Endothelial cell of umbilical vein (primary cell): Measurements from ENCODE around the gene MAPK4. TPM values are rescaled to one million over a fixed set of nuclear protein-coding genes. Genes with fewer than 3 reads are reported as not detected.

Experiments used
- BruUV-seq: library from RNA; stranded (reverse); fragments of 400-500 nt; replicated peaks from 2 replicates; lab custom pipeline; 2021; lab: Mats Ljungman, UMichigan
- CTCF ChIA-PET: fragments of 300-600, 350-600 bp; sonication (Branson Sonifier 250); formaldehyde crosslinking; loops from one replicate; lab custom pipeline; 2021; ENCODE audit warnings: antibody characterized with exemption, inconsistent platforms; lab: Charles Lee
- POLR2A ChIA-PET: fragments of 300-600, 350-600 bp; sonication (Branson Sonifier 250); formaldehyde crosslinking; loops from one replicate; lab custom pipeline; 2021; ENCODE audit warnings: antibody characterized with exemption, inconsistent platforms; lab: Charles Lee
- DNase-seq: peaks from one replicate; pipeline ENCODE4 v3.0.0-alpha.2; 2011; ENCODE audit warnings: low read depth, low spot score
- FAIRE-seq: peaks from 2 replicates; lab custom pipeline; 2011; peaks lifted over from hg19 to GRCh38; lab: Jason Lieb, UNC
- H2AFZ ChIP-seq: 2 replicates; pipeline ENCODE4 v1.6.0; 2012; ENCODE audit warnings: low read depth, low read length, control low read depth, inconsistent platforms
- H3K27ac ChIP-seq: 2 replicates; pipeline ENCODE4 v1.5.1; 2011; ENCODE audit warnings: low read depth, mild to moderate bottlenecking, control low read depth, low read length, moderate library complexity; ENCODE audit not compliant: insufficient read depth
- H3K27me3 ChIP-seq, 2 experiments: 2 replicates each; pipeline versions ENCODE4 v1.6.0 to v1.6.1; 2011; ENCODE audit warnings: low read length in 2 of 2, mixed read lengths in 1 of 2; ENCODE audit not compliant: control insufficient read depth in 2 of 2, insufficient read depth in 2 of 2
- H3K36me3 ChIP-seq, 2 experiments: 2 replicates in 1 of 2; 3 replicates in 1 of 2; pipeline ENCODE4 v1.5.1; 2011; ENCODE audit warnings: low read length in 2 of 2, mild to moderate bottlenecking in 1 of 2, moderate library complexity in 1 of 2; ENCODE audit not compliant: control insufficient read depth in 2 of 2, insufficient read depth in 2 of 2; ENCODE audit errors: extremely low read depth in 1 of 2
- H3K4me1 ChIP-seq: 3 replicates; pipeline ENCODE4 v1.5.1; 2011; ENCODE audit warnings: mild to moderate bottlenecking, low read length; ENCODE audit not compliant: control insufficient read depth, insufficient read depth; ENCODE audit errors: extremely low read depth
- H3K4me2 ChIP-seq: 2 replicates; pipeline ENCODE4 v1.6.1; 2011; ENCODE audit warnings: low read length, control low read depth, mixed read lengths; ENCODE audit not compliant: insufficient read depth
- H3K4me3 ChIP-seq, 3 experiments: fragments of 200-600 bp in 1 of 3; sonication (generic), shearing (Covaris generic) in 1 of 3; replicated peaks in 1 of 3; 2 replicates each; pipeline ENCODE4 v1.5.1; 2011 to 2016; ENCODE audit warnings: control low read depth in 3 of 3, low read length in 3 of 3, mild to moderate bottlenecking in 2 of 3, inconsistent platforms in 1 of 3, low read depth in 1 of 3, moderate library complexity in 1 of 3; ENCODE audit not compliant: insufficient read depth in 1 of 3
- H3K79me2 ChIP-seq: 2 replicates; pipeline ENCODE4 v1.6.0; 2012; ENCODE audit warnings: low read length, inconsistent platforms; ENCODE audit not compliant: control insufficient read depth, insufficient read depth
- H3K9ac ChIP-seq: replicated peaks from 2 replicates; pipeline ENCODE3; 2011; ENCODE audit warnings: low read length, control low read depth; ENCODE audit not compliant: insufficient read depth; ENCODE audit errors: extremely low read depth
- H3K9me1 ChIP-seq: replicated peaks from 3 replicates; pipeline ENCODE4 v1.6.0; 2011; ENCODE audit warnings: mild to moderate bottlenecking, low read length; ENCODE audit not compliant: control insufficient read depth, insufficient read depth; ENCODE audit errors: extremely low read depth
- H3K9me3 ChIP-seq: replicated peaks from 2 replicates; pipeline ENCODE4 v1.5.1; 2012; ENCODE audit warnings: low read length, inconsistent platforms; ENCODE audit not compliant: control insufficient read depth, insufficient read depth
- H4K20me1 ChIP-seq: replicated peaks from 2 replicates; pipeline ENCODE3; 2011; ENCODE audit warnings: mild to moderate bottlenecking, low read length; ENCODE audit not compliant: control insufficient read depth, insufficient read depth; ENCODE audit errors: extremely low read depth
- CTCF ChIP-seq, 2 donors: IDR thresholded peaks; 1 replicate in 1 of 2; 2 replicates in 1 of 2; pipeline ENCODE4 v1.5.1; 2011; ENCODE audit warnings: low read length in 2 of 2, mild to moderate bottlenecking in 2 of 2, moderate library complexity in 2 of 2, control low read depth in 1 of 2, inconsistent platforms in 1 of 2, low read depth in 1 of 2; ENCODE audit not compliant: insufficient read depth in 1 of 2; ENCODE audit errors: extremely low read depth in 1 of 2
- EZH2 ChIP-seq: IDR thresholded peaks from 2 replicates; pipeline ENCODE4 v1.6.1; 2012; ENCODE audit warnings: borderline replicate concordance, low read depth, mild to moderate bottlenecking, moderate library complexity, low read length, inconsistent platforms; ENCODE audit not compliant: severe bottlenecking
- FOS ChIP-seq: IDR thresholded peaks from 2 replicates; pipeline ENCODE4 v1.6.1; 2011; ENCODE audit warnings: mild to moderate bottlenecking, low read length, moderate library complexity, borderline replicate concordance; ENCODE audit not compliant: insufficient read depth
- GATA2 ChIP-seq: IDR thresholded peaks from 2 replicates; pipeline ENCODE4 v1.7.0; 2011; ENCODE audit warnings: low read depth, mild to moderate bottlenecking, moderate library complexity, mixed read lengths, low read length; ENCODE audit not compliant: insufficient read length, insufficient read depth
- JUN ChIP-seq: IDR thresholded peaks from 2 replicates; pipeline ENCODE4 v1.6.1; 2011; ENCODE audit warnings: borderline replicate concordance, low read depth; ENCODE audit not compliant: insufficient read length, insufficient read depth
- MAX ChIP-seq: IDR thresholded peaks from 2 replicates; pipeline ENCODE4 v1.6.1; 2011; ENCODE audit not compliant: insufficient read depth, insufficient read length
- MYC ChIP-seq: IDR thresholded peaks from one replicate; pipeline ENCODE4 v1.6.1; 2011; ENCODE audit warnings: mild to moderate bottlenecking, low read depth, low read length
- POLR2A ChIP-seq: IDR thresholded peaks from 2 replicates; pipeline ENCODE4 v1.6.1; 2012; ENCODE audit warnings: low read depth, mild to moderate bottlenecking, control low read depth, low read length
- POLR2AphosphoS5 ChIP-seq: IDR thresholded peaks from 2 replicates; pipeline ENCODE4 v1.6.1; 2012; ENCODE audit warnings: low read depth, mild to moderate bottlenecking, control low read depth, low read length, moderate library complexity; ENCODE audit not compliant: insufficient read depth
- dilution Hi-C: fragments of 300-500 bp; cut with MboI; formaldehyde crosslinking; loops from one replicate; pipeline ENCODE4 v1.15.0; 2019; ENCODE audit warnings: low sequenced_read_pairs; ENCODE audit not compliant: extremely low pct_ligation_motif_present
- intact Hi-C: fragments of 100-400 bp; cut with micrococcal nuclease; formaldehyde crosslinking; loops from one replicate; pipeline ENCODE4 v1.10.0; 2022
- polyA plus RNA-seq, 4 experiments: library from polyadenylated mRNA; depleted of rRNA in 3 of 4; stranded (reverse) in 3 of 4; unstranded in 1 of 4; fragments of >200 nt; gene quantifications; 2 replicates each; pipeline versions ENCODE4 v1.2.1 to v1.2.3, GENCODE V29; 2011 to 2012; ENCODE audit warnings: missing spikeins in 1 of 4
- total RNA-seq: library from RNA; stranded (reverse); gene quantifications from 2 replicates; pipeline ENCODE4 v1.2.3, GENCODE V29; 2021

Gene MAPK4
- total and polyA plus RNA-seq, 2 donors (not counting 3 experiments of a cell fraction or from before 2014, with no cell fraction given): not detected

DNA sequence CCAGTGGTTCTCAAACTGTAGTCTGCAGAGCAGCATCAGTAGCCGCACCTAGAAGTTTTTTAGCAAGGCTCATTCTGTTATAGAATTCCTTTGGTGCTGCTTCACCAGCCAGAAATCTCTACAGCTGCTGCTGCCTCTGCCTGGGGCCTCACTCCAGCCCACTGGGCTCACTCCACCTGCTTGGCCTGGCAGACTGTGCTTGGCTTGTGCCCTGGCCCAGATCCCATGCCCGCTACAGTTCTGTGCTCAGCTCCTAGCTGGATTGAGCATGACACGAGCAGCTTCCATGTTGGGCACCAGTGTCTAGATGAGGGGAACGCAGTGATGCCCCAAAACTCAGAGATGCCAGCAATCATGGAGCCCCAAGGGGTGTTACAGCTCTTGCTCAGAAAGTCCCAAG lies 22.6 kb downstream of the MAPK4 start:
- H3K79me2 ChIP-seq: no peaks in the 10 kb centered on the region
- no TSS peak for BruUV-seq
- H4K20me1 ChIP-seq: no peaks in the 10 kb centered on the region
- H3K4me1 ChIP-seq: no peaks in the 10 kb centered on the region
- dilution Hi-C loops: no loop called here
- no peaks in the 10 kb centered on the region for H3K27me3 ChIP-seq
- H3K4me2 ChIP-seq: no peak overlapping the region
- no peaks in the 10 kb centered on the region for H3K36me3 ChIP-seq
- no peak overlapping the region for H3K27ac ChIP-seq
- H3K9me3 ChIP-seq: no peaks in the 10 kb centered on the region
- H3K4me3 ChIP-seq: no peak overlapping the region
- no peak for TF ChIP-seq JUN
- no peak for TF ChIP-seq FOS
- TF ChIP-seq EZH2: no peak
- H3K9me1 ChIP-seq: no peaks in the 10 kb centered on the region
- FAIRE-seq (no peak), DNase-seq (no peak)
- ChIA-PET CTCF (no interaction called here), POLR2A (no interaction called here)
- no peak overlapping the region for H2AFZ ChIP-seq
- no peak overlapping the region for H3K9ac ChIP-seq
- intact Hi-C loops: no loop called here

GRCh38 chr18:50586710-50587109 lies 26.8 kb downstream of the MAPK4 start:
- POLR2A ChIA-PET: no interaction called here

More at GRCh38 chr18:50586710-50587109, 26.8 kb downstream of the MAPK4 start:
- no peaks in the 10 kb centered on the region for H3K36me3 ChIP-seq
- no TSS peak for BruUV-seq
- TF ChIP-seq GATA2 (no peak), MYC (no peak), POLR2A (no peak), EZH2 (no peak), MAX (no peak), POLR2AphosphoS5 (no peak), JUN (no peak), FOS (no peak), CTCF (IDR thresholded peaks at IDR 0.05; ENCODE audit: extremely low read depth in 1 of 2, insufficient read depth in 1 of 2, low read depth in 1 of 2, low read length in 2 of 2) (no peak)
- H3K4me1 ChIP-seq: no peaks in the 10 kb centered on the region
- FAIRE-seq (no peak), DNase-seq (no peak)
- H3K27me3 ChIP-seq: no peaks in the 10 kb centered on the region
- CTCF ChIA-PET: interaction anchor here (0.9 kb wide), 1 partner anchor 12 kb away, joined by 3 read pairs; no protein-coding TSS in a partner anchor
- H3K9me3 ChIP-seq: no peaks in the 10 kb centered on the region
- H2AFZ ChIP-seq: no peak overlapping the region
- no peaks in the 10 kb centered on the region for H3K79me2 ChIP-seq
- no peak overlapping the region for H3K27ac ChIP-seq
- no peak overlapping the region for H3K4me2 ChIP-seq
- dilution Hi-C loops: no loop called here
- no peaks in the 10 kb centered on the region for H4K20me1 ChIP-seq
- H3K9ac ChIP-seq: no peak overlapping the region
- H3K4me3 ChIP-seq: no peak overlapping the region
- intact Hi-C loops: no loop called here
- H3K9me1 ChIP-seq: no peaks in the 10 kb centered on the region
